Heart left ventricle (tissue), 16 donors: ENCODE results near the gene PGAP2. TPM values are rescaled to one million over a fixed set of nuclear protein-coding genes. Genes with fewer than 3 reads are reported as not detected.
A peak's percentile ranks its signal among the peaks of the same experiment; 100 is the strongest.

ENCODE experiments used
- ATAC-seq, 4 donors: fragments of 200-7000 bp; cut with Tn5 transposase; one replicate each; pipeline ENCODE4 v1.9.1; 2020 to 2022; ENCODE audit warnings: moderate library complexity in 4 of 4, mild to moderate bottlenecking in 3 of 4, moderate number of reproducible peaks in 1 of 4
- DNase-seq, 5 donors: peaks; one replicate each; pipeline ENCODE4 v3.0.0-alpha.2; 2020
- H3K27ac ChIP-seq, 12 donors: fragments of 200-600 bp; sonication (generic) in 4 of 12; one replicate each; pipeline versions ENCODE4 v1.5.0 to v1.8.0; 2016 to 2022; ENCODE audit warnings: mild to moderate bottlenecking in 2 of 12
- H3K27me3 ChIP-seq, 9 donors: fragments of 200-600 bp; sonication (generic) in 2 of 9; one replicate each; pipeline versions ENCODE4 v1.5.1 to v1.8.0; 2016 to 2022; ENCODE audit warnings: mild to moderate bottlenecking in 3 of 9
- H3K36me3 ChIP-seq, 9 donors: fragments of 200-600 bp; sonication (generic) in 2 of 9; one replicate each; pipeline versions ENCODE4 v1.5.0 to v1.8.0; 2018 to 2022; ENCODE audit warnings: mild to moderate bottlenecking in 2 of 9
- H3K4me1 ChIP-seq, 12 donors: fragments of 200-600 bp; sonication (generic) in 4 of 12; one replicate each; pipeline versions ENCODE4 v1.5.0 to v1.8.0; 2016 to 2022; ENCODE audit warnings: mild to moderate bottlenecking in 3 of 12
- H3K4me3 ChIP-seq, 12 donors: fragments of 200-600 bp; sonication (generic) in 4 of 12; one replicate each; pipeline versions ENCODE4 v1.5.0 to v1.8.0; 2017 to 2022; ENCODE audit warnings: mild to moderate bottlenecking in 9 of 12, moderate library complexity in 4 of 12
- H3K9me3 ChIP-seq, 12 donors: fragments of 200-600 bp; sonication (generic) in 4 of 12; one replicate each; pipeline versions ENCODE4 v1.5.0 to v1.8.0; 2016 to 2022; ENCODE audit warnings: mild to moderate bottlenecking in 1 of 12
- POLR2A ChIP-seq, 2 donors: fragments of 450-650 bp; IDR thresholded peaks; one replicate each; pipeline ENCODE4 v1.6.1; 2017; ENCODE audit warnings: antibody characterized with exemption in 2 of 2, mild to moderate bottlenecking in 2 of 2, moderate library complexity in 2 of 2
- WGBS, 4 donors: extraction: QIAGEN DNeasy Blood & Tissue Kit in 2 of 4; methylation state at CpG; one replicate each; pipeline versions ENCODE4 v1.1.5 to v1.1.7; 2013 to 2018; 5-methylcytosine and 5-hydroxymethylcytosine counted together
- intact Hi-C, 10 donors: fragments of 100-400 bp; cut with DNase I; formaldehyde crosslinking; loops; one replicate each; pipeline versions ENCODE4 v1.11.1 to v1.14.2; 2022
- polyA plus RNA-seq, 2 donors: library from polyadenylated mRNA; stranded (reverse); fragments of 200-250 nt; gene quantifications; one replicate each; pipeline ENCODE4 v1.2.3, GENCODE V29; 2013
- total RNA-seq, 9 donors: library from RNA; depleted of rRNA in 2 of 9; stranded (reverse); fragments of >200 nt in 2 of 9; fragmentation: NEBNext Ultra II Directional in 3 of 9; extraction: Animal tissue kit (Norgen Biotek cat#: 25700) in 3 of 9; gene quantifications; one replicate each; pipeline versions ENCODE4 v1.1.0 to v1.2.4, GENCODE V29; 2016 to 2023
- TF ChIP-seq, protein P1 (sequence below), 12 donors: fragments of 200-600 bp; sonication (generic) in 4 of 12; IDR thresholded peaks; one replicate each; pipeline versions ENCODE4 v1.5.0 to v1.8.0; 2018 to 2022; ENCODE audit warnings: antibody characterized with exemption in 12 of 12, mild to moderate bottlenecking in 5 of 12
- donor health status: ischemic (EF 13 %, LVEDD 7.1; RV severe dilation, severe dysfunction).
- donor health status: healthy with polysubstance abuse.
- donor health status: DM: no; HTN: yes; CAD: no.
- donor health status: DM: no; HTN: no; CAD: no.
- donor health status: ischemic (EF 25% LVEDD 6.9; RV normal size, moderate dysfunction).
- donor health status: ischemic (EF 25% LVEDD 5.7; RV mildly dilated, moderate dysfunction).
- donor health status: healthy.
- donor health status: DM: yes; HTN: yes; CAD: no.
- donor health status: ischemic (EF 35%, LVEDD 5.7; RV mildly dilated, moderate dysfunction).
- donor health status: nonischemic (EF 11% LVEDD 7.7; RV severe dilation, severe dysfunction).
- donor health status: DM: yes; HTN: yes; CAD: no.
- donor health status: PGD.
- donor health status: ischemic (EF 29% LVEDD 5.4; RV normal size, mild dysfunction).
- donor health status: nonischemic (EF 23%, LVEDD 6.1; RV moderate dilation, normal function).

Gene PGAP2
- total and polyA plus RNA-seq, 11 donors = 12.9 to 31.7 (median 21.1) TPM

DNA sequence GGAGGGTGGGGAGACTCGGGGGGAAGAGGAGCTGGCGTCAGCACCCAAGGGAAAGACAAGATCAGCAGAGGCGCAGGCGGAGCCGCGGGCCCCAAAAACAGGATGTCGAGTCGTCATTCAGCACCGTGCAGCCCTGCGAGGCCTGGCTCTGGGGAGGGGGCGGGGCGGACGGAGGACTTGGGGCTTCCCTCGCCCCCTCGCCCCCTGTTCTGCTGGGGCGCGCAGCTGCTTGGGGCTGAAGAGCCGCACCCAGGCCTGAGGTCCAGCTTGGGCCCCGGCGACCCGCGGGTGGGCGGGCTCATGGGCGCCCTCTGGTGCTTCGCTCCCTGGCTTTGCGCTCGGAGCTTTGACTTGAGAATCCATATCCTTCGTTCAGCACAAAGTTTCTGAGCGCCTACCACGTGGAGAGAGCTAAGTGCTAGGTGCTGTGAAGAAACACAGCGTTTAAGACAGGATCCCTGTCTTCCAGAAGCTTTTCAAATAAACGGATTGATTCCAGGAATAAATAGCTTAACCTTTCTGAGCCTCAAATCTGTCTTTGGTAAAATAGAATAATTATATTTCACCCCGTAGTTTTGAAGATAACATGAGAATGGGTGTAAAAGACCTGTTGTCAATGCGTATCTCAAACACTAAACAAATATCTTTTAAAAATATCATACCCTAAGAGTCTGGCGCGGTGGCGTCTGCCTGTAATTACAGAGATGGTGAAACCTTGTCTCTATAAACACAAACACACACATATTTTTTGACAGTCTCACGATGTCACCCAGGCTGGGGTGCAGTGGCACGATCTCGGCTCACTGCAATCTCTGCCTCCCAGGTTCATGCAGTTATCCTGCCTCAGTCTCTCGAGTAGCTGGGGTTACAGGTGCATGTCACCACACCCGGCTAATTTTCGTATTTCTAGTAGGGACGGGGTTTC, 33.3 kb downstream of the PGAP2 start:
- Histone ChIP-seq H3K36me3 (no peaks in the 10 kb centered on the region), H3K4me3 (peak overlapping the region; percentile 42 to 98 (median 84)), H3K4me1 (peaks cover 8 to 41% (median 32%) of the 10 kb centered on the region in 12 donors), H3K27me3 (no peaks in the 10 kb centered on the region), H3K27ac (peak overlapping the region; percentile 92 to 100 (median 98)), H3K9me3 (no peaks in the 10 kb centered on the region)
- TF ChIP-seq, protein P1, sequence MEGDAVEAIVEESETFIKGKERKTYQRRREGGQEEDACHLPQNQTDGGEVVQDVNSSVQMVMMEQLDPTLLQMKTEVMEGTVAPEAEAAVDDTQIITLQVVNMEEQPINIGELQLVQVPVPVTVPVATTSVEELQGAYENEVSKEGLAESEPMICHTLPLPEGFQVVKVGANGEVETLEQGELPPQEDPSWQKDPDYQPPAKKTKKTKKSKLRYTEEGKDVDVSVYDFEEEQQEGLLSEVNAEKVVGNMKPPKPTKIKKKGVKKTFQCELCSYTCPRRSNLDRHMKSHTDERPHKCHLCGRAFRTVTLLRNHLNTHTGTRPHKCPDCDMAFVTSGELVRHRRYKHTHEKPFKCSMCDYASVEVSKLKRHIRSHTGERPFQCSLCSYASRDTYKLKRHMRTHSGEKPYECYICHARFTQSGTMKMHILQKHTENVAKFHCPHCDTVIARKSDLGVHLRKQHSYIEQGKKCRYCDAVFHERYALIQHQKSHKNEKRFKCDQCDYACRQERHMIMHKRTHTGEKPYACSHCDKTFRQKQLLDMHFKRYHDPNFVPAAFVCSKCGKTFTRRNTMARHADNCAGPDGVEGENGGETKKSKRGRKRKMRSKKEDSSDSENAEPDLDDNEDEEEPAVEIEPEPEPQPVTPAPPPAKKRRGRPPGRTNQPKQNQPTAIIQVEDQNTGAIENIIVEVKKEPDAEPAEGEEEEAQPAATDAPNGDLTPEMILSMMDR (IDR thresholded peaks at IDR 0.05) = peak; percentile 71 to 97 (median 90)
- TF ChIP-seq POLR2A (IDR thresholded peaks at IDR 0.05) = peak in 1 of 2 donors; percentile 44
- intact Hi-C loops = loop anchor here in 8 of 10 donors (2.0 to 10.0 kb wide), 6 partner anchors 34 to 387 kb away; partner anchors contain the start of genes PGAP2 (in 4 of the 8) and NUP98 (in 3 of the 8)
- ATAC-seq = peak; percentile 44 to 78 (median 68)
- peak; percentile 87 to 94 (median 88) for DNase-seq
- WGBS, 4 donors = 23 to 37% (median 29%) methylated on average over 29 to 44 of the region's 44 CpGs

GRCh38 chr11:3843326-3843725, 35.0 kb downstream of the PGAP2 start:
- ATAC-seq = no peak
- intact Hi-C loops = loop anchor here in 6 of 10 donors (5.0 to 10.0 kb wide), 4 partner anchors 36 to 389 kb away; partner anchors contain the start of genes PGAP2 (in 4 of the 6) and NUP98 (in 1 of the 6)
- TF ChIP-seq, protein P1 (IDR thresholded peaks at IDR 0.05) = no peak
- no peak for TF ChIP-seq POLR2A (IDR thresholded peaks at IDR 0.05)
- Histone ChIP-seq H3K27me3 (no peaks in the 10 kb centered on the region), H3K4me3 (no peak overlapping the region), H3K4me1 (peaks cover 0 to 24% (median 15%) of the 10 kb centered on the region in 12 donors), H3K27ac (no peak overlapping the region), H3K9me3 (no peaks in the 10 kb centered on the region), H3K36me3 (no peaks in the 10 kb centered on the region)
- 87 to 91% (median 90%) methylated on average over 3 of the region's 3 CpGs for WGBS, 4 donors
- DNase-seq = no peak

- no peak for DNase-seq
- TF ChIP-seq, protein P1 (IDR thresholded peaks at IDR 0.05) = no peak
- TF ChIP-seq POLR2A (IDR thresholded peaks at IDR 0.05) = no peak
- H3K4me1 ChIP-seq = peaks cover 0 to 10% (median 3%) of the 10 kb centered on the region in 12 donors
- H3K4me3 ChIP-seq = no peak overlapping the region
- H3K36me3 ChIP-seq = no peaks in the 10 kb centered on the region
- intact Hi-C loops = loop anchor here in 1 of 10 donors (10.0 kb wide), 1 partner anchor 390 kb away; no protein-coding TSS in a partner anchor
- no peak for ATAC-seq
- no peaks in the 10 kb centered on the region for H3K27me3 ChIP-seq
- H3K27ac ChIP-seq = no peak overlapping the region
- 82 to 96% (median 94%) methylated on average over 1 of the region's 1 CpG for WGBS, 4 donors
- H3K9me3 ChIP-seq = no peaks in the 10 kb centered on the region
Observed at GRCh38 chr11:3845246-3845645, 36.9 kb downstream of the PGAP2 start.

DNA sequence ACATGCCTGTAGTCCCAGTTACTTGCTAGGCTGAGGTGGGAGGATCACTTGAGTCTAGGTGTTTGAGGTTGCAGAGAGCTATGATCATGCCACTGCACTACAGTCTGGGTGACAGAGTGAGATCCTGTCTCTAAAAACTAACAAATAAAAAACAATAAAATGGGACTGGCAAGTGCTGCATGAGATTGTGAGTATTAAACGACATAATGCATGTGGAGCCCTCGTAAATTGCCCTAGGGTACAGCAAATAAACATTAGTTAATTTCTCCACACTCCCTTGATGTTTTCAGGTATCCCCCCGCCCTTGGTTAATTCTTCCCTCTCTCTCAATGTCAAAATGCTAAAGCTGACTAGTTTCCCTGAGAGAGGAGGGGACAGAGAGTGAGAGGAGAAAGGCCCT, 37.3 kb downstream of the PGAP2 start:
- no peak for ATAC-seq
- no peak overlapping the region for H3K27ac ChIP-seq
- H3K27me3 ChIP-seq = no peaks in the 10 kb centered on the region
- intact Hi-C loops = loop anchor here in 1 of 10 donors (10.0 kb wide), 1 partner anchor 391 kb away; no protein-coding TSS in a partner anchor
- H3K4me3 ChIP-seq = no peak overlapping the region
- 88 to 94% (median 92%) methylated on average over 3 of the region's 3 CpGs for WGBS, 4 donors
- H3K36me3 ChIP-seq = no peaks in the 10 kb centered on the region
- no peaks in the 10 kb centered on the region for H3K9me3 ChIP-seq
- peaks cover 0 to 10% (median 2%) of the 10 kb centered on the region in 12 donors for H3K4me1 ChIP-seq
- DNase-seq = no peak
- TF ChIP-seq POLR2A (IDR thresholded peaks at IDR 0.05) = no peak
- TF ChIP-seq, protein P1 (IDR thresholded peaks at IDR 0.05) = no peak
